ENCODE measurements around the gene MRM2.

- TF ChIP-seq, protein P1, sequence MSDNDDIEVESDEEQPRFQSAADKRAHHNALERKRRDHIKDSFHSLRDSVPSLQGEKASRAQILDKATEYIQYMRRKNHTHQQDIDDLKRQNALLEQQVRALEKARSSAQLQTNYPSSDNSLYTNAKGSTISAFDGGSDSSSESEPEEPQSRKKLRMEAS (CRISPR knock-in tag; IDR thresholded peaks at IDR 0.05): no peak
- TF ChIP-seq, protein P2, sequence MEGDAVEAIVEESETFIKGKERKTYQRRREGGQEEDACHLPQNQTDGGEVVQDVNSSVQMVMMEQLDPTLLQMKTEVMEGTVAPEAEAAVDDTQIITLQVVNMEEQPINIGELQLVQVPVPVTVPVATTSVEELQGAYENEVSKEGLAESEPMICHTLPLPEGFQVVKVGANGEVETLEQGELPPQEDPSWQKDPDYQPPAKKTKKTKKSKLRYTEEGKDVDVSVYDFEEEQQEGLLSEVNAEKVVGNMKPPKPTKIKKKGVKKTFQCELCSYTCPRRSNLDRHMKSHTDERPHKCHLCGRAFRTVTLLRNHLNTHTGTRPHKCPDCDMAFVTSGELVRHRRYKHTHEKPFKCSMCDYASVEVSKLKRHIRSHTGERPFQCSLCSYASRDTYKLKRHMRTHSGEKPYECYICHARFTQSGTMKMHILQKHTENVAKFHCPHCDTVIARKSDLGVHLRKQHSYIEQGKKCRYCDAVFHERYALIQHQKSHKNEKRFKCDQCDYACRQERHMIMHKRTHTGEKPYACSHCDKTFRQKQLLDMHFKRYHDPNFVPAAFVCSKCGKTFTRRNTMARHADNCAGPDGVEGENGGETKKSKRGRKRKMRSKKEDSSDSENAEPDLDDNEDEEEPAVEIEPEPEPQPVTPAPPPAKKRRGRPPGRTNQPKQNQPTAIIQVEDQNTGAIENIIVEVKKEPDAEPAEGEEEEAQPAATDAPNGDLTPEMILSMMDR (IDR thresholded peaks at IDR 0.05): no peak
- TF ChIP-seq, protein P3, sequence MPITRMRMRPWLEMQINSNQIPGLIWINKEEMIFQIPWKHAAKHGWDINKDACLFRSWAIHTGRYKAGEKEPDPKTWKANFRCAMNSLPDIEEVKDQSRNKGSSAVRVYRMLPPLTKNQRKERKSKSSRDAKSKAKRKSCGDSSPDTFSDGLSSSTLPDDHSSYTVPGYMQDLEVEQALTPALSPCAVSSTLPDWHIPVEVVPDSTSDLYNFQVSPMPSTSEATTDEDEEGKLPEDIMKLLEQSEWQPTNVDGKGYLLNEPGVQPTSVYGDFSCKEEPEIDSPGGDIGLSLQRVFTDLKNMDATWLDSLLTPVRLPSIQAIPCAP (CRISPR knock-in tag; IDR thresholded peaks at IDR 0.05): no peak
- TF ChIP-seq CREB1 (CRISPR knock-in tag; IDR thresholded peaks at IDR 0.05) (no peak), ELF4 (CRISPR knock-in tag; IDR thresholded peaks at IDR 0.05; ENCODE audit: low read depth) (no peak)
These were observed 29.4 kb upstream of the MRM2 start for GRCh38 chr7:2271273-2272026.

Data from WTC11 (cell line).